Stimulated activated CD4-positive, alpha-beta T cell treated with anti-CD3 and anti-CD28 coated beads, Interleukin-15, amount 100 ng/mL, for 24 hours (primary cell): Measurements from ENCODE around the gene PLAA.
A peak's percentile ranks its signal among the peaks of the same experiment; 100 is the strongest.
"Not testable (repeated sequence)": the region's sequence is repeated elsewhere in the genome, so short reads cannot be mapped to it uniquely, and the experiment has no call there.

Experiments used
- DNase-seq: peaks from one replicate; pipeline ENCODE4 v3.0.0-alpha.2; 2020

The PLAA gene

GRCh38 chr9:26928902-26929495, 18.0 kb downstream of the PLAA start:
- no peak for DNase-seq

GRCh38 chr9:26925609-26926008, 21.4 kb downstream of the PLAA start:
- no peak for DNase-seq

- DNase-seq, result no peak
Observed at GRCh38 chr9:26919698-26920097, 27.3 kb downstream of the PLAA start.

- no peak for DNase-seq
Observed at GRCh38 chr9:26913138-26913668, 33.8 kb downstream of the PLAA start.

- no peak for DNase-seq
Observed at GRCh38 chr9:26904671-26905070, 42.4 kb downstream of the PLAA start.

GRCh38 chr9:26904070-26904469, 43.0 kb downstream of the PLAA start:
- DNase-seq, result no peak

GRCh38 chr9:26893030-26893676, 53.9 kb downstream of the PLAA start:
- no peak for DNase-seq

GRCh38 chr9:26892251-26893029, 54.6 kb downstream of the PLAA start, which contains the start of gene CAAP1:
CAAP1 (minus strand) TSS chr9:26892802; CDS start chr9:26892715, 87 bp downstream.
- DNase-seq, result peak; percentile 96

- DNase-seq, result no peak
Observed at GRCh38 chr9:26891726-26892125, 55.3 kb downstream of the PLAA start.

- no peak for DNase-seq
Observed at GRCh38 chr9:26888271-26888670, 58.8 kb downstream of the PLAA start.

- no peak for DNase-seq
Observed at GRCh38 chr9:26882154-26882553, 64.9 kb downstream of the PLAA start.

GRCh38 chr9:26880262-26880661, 66.8 kb downstream of the PLAA start:
- DNase-seq, result no peak

- not testable (repeated sequence) for DNase-seq
Observed at GRCh38 chr9:26875155-26875554, 71.9 kb downstream of the PLAA start.

GRCh38 chr9:26870292-26870691, 76.8 kb downstream of the PLAA start:
- DNase-seq, result no peak

GRCh38 chr9:26863074-26863473, 84.0 kb downstream of the PLAA start:
- DNase-seq, result no peak

GRCh38 chr9:26856413-26857032, 90.5 kb downstream of the PLAA start:
- DNase-seq, result peak; percentile 22
